ENCODE measurements around the gene HTRA1.

- TF ChIP-seq CTCF (IDR thresholded peaks at IDR 0.05) (no peak), POLR2A (IDR thresholded peaks at IDR 0.05) (no peak)
These were observed 53.7 kb downstream of the HTRA1 start for GRCh38 chr10:122515022-122515424.

Data from esophagus squamous epithelium (tissue), 4 donors.